Right atrium auricular region (tissue), 2 donors: Measurements from ENCODE around the gene NEDD4L. TPM values are rescaled to one million over a fixed set of nuclear protein-coding genes. Genes with fewer than 3 reads are reported as not detected.

ENCODE experiments used
- DNase-seq: peaks from one replicate; pipeline ENCODE4 v3.0.0-alpha.2; 2019; ENCODE audit warnings: low spot score
- H3K27ac ChIP-seq, 2 donors: fragments of 200-600 bp; sonication (generic); 1 replicate in 1 of 2; 2 replicates in 1 of 2; pipeline ENCODE4 v1.5.1; 2016 to 2019
- H3K27me3 ChIP-seq, 2 donors: fragments of 200-600 bp; sonication (generic); one replicate each; pipeline versions ENCODE4 v1.5.1 to v1.6.0; 2017 to 2019
- H3K36me3 ChIP-seq: fragments of 200-600 bp; sonication (generic); one replicate; pipeline ENCODE4 v1.5.1; 2016
- H3K4me1 ChIP-seq, 2 donors: fragments of 200-600 bp; sonication (generic); one replicate each; pipeline versions ENCODE4 v1.5.1 to v1.6.0; 2017 to 2019
- H3K4me3 ChIP-seq, 2 donors: fragments of 200-600 bp; sonication (generic); 1 replicate in 1 of 2; 2 replicates in 1 of 2; pipeline ENCODE4 v1.5.1; 2017 to 2019; ENCODE audit warnings: mild to moderate bottlenecking in 1 of 2, moderate library complexity in 1 of 2
- H3K9me3 ChIP-seq, 2 donors: fragments of 200-600 bp; sonication (generic); one replicate each; pipeline ENCODE4 v1.5.1; 2019
- CTCF ChIP-seq, 2 donors: fragments of 200-600 bp; sonication (generic); IDR thresholded peaks; one replicate each; pipeline ENCODE4 v1.5.1; 2019; ENCODE audit warnings: antibody characterized with exemption in 2 of 2
- total RNA-seq, 2 donors: library from RNA; depleted of rRNA; stranded (reverse); fragments of >200 nt; gene quantifications; one replicate each; pipeline ENCODE4 v1.1.0, GENCODE V29; 2016

Gene NEDD4L
- total RNA-seq, 2 donors from 2014 or later = 45.0 to 68.0 TPM

GRCh38 chr18:58146099-58146498 is 102.1 kb downstream of the NEDD4L start:
- H3K36me3 ChIP-seq = no peaks in the 10 kb centered on the region
- H3K27ac ChIP-seq = no peak overlapping the region
- H3K27me3 ChIP-seq = no peaks in the 10 kb centered on the region
- H3K4me1 ChIP-seq = no peaks in the 10 kb centered on the region
- H3K9me3 ChIP-seq = no peaks in the 10 kb centered on the region
- no peak for DNase-seq
- TF ChIP-seq CTCF (IDR thresholded peaks at IDR 0.05) = no peak
- H3K4me3 ChIP-seq = no peak overlapping the region

GRCh38 chr18:58148954-58149471 is 105.0 kb downstream of the NEDD4L start:
- Histone ChIP-seq H3K27ac (no peak overlapping the region), H3K4me1 (no peaks in the 10 kb centered on the region), H3K9me3 (no peaks in the 10 kb centered on the region), H3K4me3 (no peak overlapping the region), H3K36me3 (no peaks in the 10 kb centered on the region), H3K27me3 (no peaks in the 10 kb centered on the region)
- TF ChIP-seq CTCF (IDR thresholded peaks at IDR 0.05) = no peak
- no peak for DNase-seq

- no peaks in the 10 kb centered on the region for H3K9me3 ChIP-seq
- no peaks in the 10 kb centered on the region for H3K27me3 ChIP-seq
- TF ChIP-seq CTCF (IDR thresholded peaks at IDR 0.05) = no peak
- no peak overlapping the region for H3K4me3 ChIP-seq
- no peaks in the 10 kb centered on the region for H3K4me1 ChIP-seq
- H3K27ac ChIP-seq = no peak overlapping the region
- DNase-seq = no peak
- no peaks in the 10 kb centered on the region for H3K36me3 ChIP-seq
These were observed 106.7 kb downstream of the NEDD4L start for GRCh38 chr18:58150772-58151171.

DNA sequence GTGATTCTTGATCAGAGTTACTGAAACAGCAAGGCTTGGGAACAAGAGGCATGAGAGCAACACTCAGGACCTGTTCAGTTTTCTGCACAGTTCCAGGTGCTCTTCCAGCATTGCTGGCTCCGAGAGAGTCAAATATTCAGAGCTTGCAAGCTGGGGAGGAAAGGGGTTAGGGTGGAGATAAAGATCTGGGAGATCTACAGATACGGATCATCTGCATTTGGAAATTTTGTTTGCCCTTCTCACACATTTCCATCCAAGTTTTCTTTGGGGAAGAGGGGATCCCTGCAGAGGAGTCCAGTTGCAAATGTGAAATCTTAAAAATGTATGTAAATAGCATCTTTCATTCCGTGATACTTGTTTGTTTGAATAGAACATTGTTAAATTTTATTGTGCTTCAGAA is 108.2 kb downstream of the NEDD4L start:
- Histone ChIP-seq H3K9me3 (no peaks in the 10 kb centered on the region), H3K4me3 (no peak overlapping the region), H3K36me3 (no peaks in the 10 kb centered on the region), H3K4me1 (no peaks in the 10 kb centered on the region), H3K27me3 (no peaks in the 10 kb centered on the region), H3K27ac (no peak overlapping the region)
- DNase-seq = no peak
- TF ChIP-seq CTCF (IDR thresholded peaks at IDR 0.05) = no peak

DNA sequence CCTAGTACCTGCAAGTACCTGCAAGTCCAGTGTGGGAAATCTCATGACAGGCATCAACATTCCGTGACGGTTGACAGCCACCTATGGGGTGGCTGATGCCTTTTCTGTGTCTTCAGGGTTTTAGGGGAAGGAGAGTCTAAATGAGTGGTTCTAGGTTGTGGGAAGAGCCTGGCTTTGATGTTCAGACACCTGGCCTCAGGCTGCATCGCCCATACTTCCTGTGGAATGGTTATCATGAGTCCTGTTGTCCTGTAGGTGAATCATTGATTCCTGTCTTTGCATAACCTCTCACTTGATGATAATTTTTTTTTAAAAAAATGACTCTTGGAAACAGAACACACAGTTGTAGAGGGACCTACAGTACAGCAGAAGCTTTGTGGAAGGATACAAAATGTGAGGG is 108.9 kb downstream of the NEDD4L start:
- no peaks in the 10 kb centered on the region for H3K27me3 ChIP-seq
- H3K4me1 ChIP-seq = no peaks in the 10 kb centered on the region
- no peak overlapping the region for H3K4me3 ChIP-seq
- H3K36me3 ChIP-seq = no peaks in the 10 kb centered on the region
- no peak overlapping the region for H3K27ac ChIP-seq
- no peaks in the 10 kb centered on the region for H3K9me3 ChIP-seq
- DNase-seq = no peak
- TF ChIP-seq CTCF (IDR thresholded peaks at IDR 0.05) = no peak

- Histone ChIP-seq H3K27ac (no peak overlapping the region), H3K36me3 (no peaks in the 10 kb centered on the region), H3K4me1 (no peaks in the 10 kb centered on the region), H3K4me3 (no peak overlapping the region), H3K27me3 (no peaks in the 10 kb centered on the region), H3K9me3 (no peaks in the 10 kb centered on the region)
- DNase-seq = no peak
- TF ChIP-seq CTCF (IDR thresholded peaks at IDR 0.05) = no peak
These were observed 112.5 kb downstream of the NEDD4L start for GRCh38 chr18:58156516-58156915.
